WERI-Rb-1 (cell line): ENCODE results near the gene KDR.

Experiments
- DNase-seq: peaks from one replicate; pipeline ENCODE4 v3.0.0-alpha.2; 2020
- H3K27ac ChIP-seq: fragments of 250-450 bp; sonication (Bioruptor Pico); 2 replicates; pipeline ENCODE4 v1.5.1; 2020; ENCODE audit warnings: mild to moderate bottlenecking, moderate library complexity
- H3K27me3 ChIP-seq: fragments of 250-450 bp; sonication (Bioruptor Pico); 2 replicates; pipeline ENCODE4 v1.5.1; 2021; ENCODE audit warnings: mild to moderate bottlenecking, low read depth, moderate library complexity; ENCODE audit not compliant: insufficient read depth, severe bottlenecking
- H3K36me3 ChIP-seq: fragments of 250-450 bp; sonication (Bioruptor Pico); 2 replicates; pipeline ENCODE4 v1.5.1; 2020; ENCODE audit warnings: mild to moderate bottlenecking, moderate library complexity
- H3K4me3 ChIP-seq: 2 replicates; pipeline ENCODE4 v1.5.1; 2011; ENCODE audit warnings: low read depth, mild to moderate bottlenecking, control low read depth, low read length
- H3K9me3 ChIP-seq: fragments of 250-450 bp; sonication (Bioruptor Pico); 2 replicates; pipeline ENCODE4 v1.5.1; 2021; ENCODE audit warnings: mild to moderate bottlenecking, moderate library complexity; ENCODE audit not compliant: severe bottlenecking
- CTCF ChIP-seq: IDR thresholded peaks from 2 replicates; pipeline ENCODE4 v1.5.1; 2011; ENCODE audit warnings: low read depth, mild to moderate bottlenecking, control low read depth, inconsistent platforms, low read length

The KDR gene

GRCh38 chr4:55037728-55038127 lies 87.7 kb downstream of the KDR start:
- H3K27me3 ChIP-seq = peaks cover 47% of the 10 kb centered on the region
- TF ChIP-seq CTCF = no peak
- no peak for DNase-seq
- H3K9me3 ChIP-seq = peaks cover 6% of the 10 kb centered on the region
- no peak overlapping the region for H3K27ac ChIP-seq
- H3K4me3 ChIP-seq = no peak overlapping the region
- no peaks in the 10 kb centered on the region for H3K36me3 ChIP-seq

GRCh38 chr4:55036405-55036804 lies 89.0 kb downstream of the KDR start:
- no peak for DNase-seq
- no peak overlapping the region for H3K27ac ChIP-seq
- TF ChIP-seq CTCF = no peak
- no peak overlapping the region for H3K4me3 ChIP-seq
- peaks cover 5% of the 10 kb centered on the region for H3K9me3 ChIP-seq
- H3K36me3 ChIP-seq = no peaks in the 10 kb centered on the region
- peaks cover 60% of the 10 kb centered on the region for H3K27me3 ChIP-seq

- no peak for TF ChIP-seq CTCF
- DNase-seq = no peak
Observed at GRCh38 chr4:55035892-55036291, 89.5 kb downstream of the KDR start.

GRCh38 chr4:55033296-55033695 lies 92.1 kb downstream of the KDR start:
- no peaks in the 10 kb centered on the region for H3K36me3 ChIP-seq
- no peaks in the 10 kb centered on the region for H3K9me3 ChIP-seq
- no peak for DNase-seq
- H3K4me3 ChIP-seq = no peak overlapping the region
- peaks cover 78% of the 10 kb centered on the region for H3K27me3 ChIP-seq
- TF ChIP-seq CTCF = no peak
- H3K27ac ChIP-seq = no peak overlapping the region

More at GRCh38 chr4:55035892-55036291, 89.5 kb downstream of the KDR start:
- H3K27ac ChIP-seq = no peak overlapping the region
- H3K9me3 ChIP-seq = no peaks in the 10 kb centered on the region
- peaks cover 65% of the 10 kb centered on the region for H3K27me3 ChIP-seq
- H3K4me3 ChIP-seq = no peak overlapping the region
- no peaks in the 10 kb centered on the region for H3K36me3 ChIP-seq

- H3K27ac ChIP-seq = no peak overlapping the region
- H3K36me3 ChIP-seq = no peaks in the 10 kb centered on the region
- no peak for DNase-seq
- H3K4me3 ChIP-seq = no peak overlapping the region
- H3K9me3 ChIP-seq = no peaks in the 10 kb centered on the region
- no peak for TF ChIP-seq CTCF
- H3K27me3 ChIP-seq = peaks cover 78% of the 10 kb centered on the region
Observed at GRCh38 chr4:55032788-55033187, 92.6 kb downstream of the KDR start.

- H3K36me3 ChIP-seq = no peaks in the 10 kb centered on the region
- no peak for TF ChIP-seq CTCF
- no peak overlapping the region for H3K27ac ChIP-seq
- no peaks in the 10 kb centered on the region for H3K9me3 ChIP-seq
- no peak for DNase-seq
- H3K4me3 ChIP-seq = no peak overlapping the region
- H3K27me3 ChIP-seq = peaks cover 78% of the 10 kb centered on the region
Observed at GRCh38 chr4:55032179-55032578, 93.2 kb downstream of the KDR start.
